ENCODE data around the gene RUNDC1. TPM values are rescaled to one million over a fixed set of nuclear protein-coding genes. Genes with fewer than 3 reads are reported as not detected.

Gene RUNDC1
- total RNA-seq = 28.3 and 30.9 TPM in 2 replicates

DNA sequence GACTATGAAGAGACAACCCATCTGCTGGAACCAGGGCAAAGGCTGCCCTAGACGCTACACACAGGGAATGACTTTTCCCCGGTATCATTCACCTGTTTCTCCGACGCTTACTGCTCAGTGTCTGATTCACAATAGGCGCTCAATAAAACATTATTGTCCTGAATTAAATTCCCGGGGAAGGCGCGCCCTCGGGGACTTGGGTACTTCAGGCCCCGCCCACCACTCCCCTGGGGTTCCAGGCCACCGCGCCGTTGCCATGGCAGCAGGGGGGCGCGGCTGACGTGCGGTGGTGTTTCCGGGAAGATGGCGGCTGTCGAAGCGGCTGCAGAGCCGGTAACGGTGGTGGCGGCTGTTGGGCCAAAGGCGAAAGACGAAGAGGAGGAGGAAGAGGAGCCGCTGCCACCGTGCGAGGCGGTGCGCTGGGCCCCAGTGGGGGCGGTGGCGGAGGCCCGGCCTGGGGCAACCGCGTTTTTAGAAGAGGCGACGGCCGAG is at the start of gene RUNDC1:
RUNDC1 (plus strand) TSS at position 292 of the 492 bp plus-strand sequence; CDS start at position 304, 12 bp downstream.
- Mint-ChIP-seq H3K27ac (peak within 1 kb of the TSS; percentile 98), H3K4me1 (peaks cover 49% of the 10 kb centered on the region), H3K4me3 (peak within 1 kb of the TSS; percentile 99), H3K27me3 (no peaks in the 10 kb centered on the region), H3K9me3 (no peaks in the 10 kb centered on the region), H3K36me3 (ENCODE audit: low read depth) (peaks cover 23% of the 10 kb centered on the region)
- TF ChIP-seq, protein P1, sequence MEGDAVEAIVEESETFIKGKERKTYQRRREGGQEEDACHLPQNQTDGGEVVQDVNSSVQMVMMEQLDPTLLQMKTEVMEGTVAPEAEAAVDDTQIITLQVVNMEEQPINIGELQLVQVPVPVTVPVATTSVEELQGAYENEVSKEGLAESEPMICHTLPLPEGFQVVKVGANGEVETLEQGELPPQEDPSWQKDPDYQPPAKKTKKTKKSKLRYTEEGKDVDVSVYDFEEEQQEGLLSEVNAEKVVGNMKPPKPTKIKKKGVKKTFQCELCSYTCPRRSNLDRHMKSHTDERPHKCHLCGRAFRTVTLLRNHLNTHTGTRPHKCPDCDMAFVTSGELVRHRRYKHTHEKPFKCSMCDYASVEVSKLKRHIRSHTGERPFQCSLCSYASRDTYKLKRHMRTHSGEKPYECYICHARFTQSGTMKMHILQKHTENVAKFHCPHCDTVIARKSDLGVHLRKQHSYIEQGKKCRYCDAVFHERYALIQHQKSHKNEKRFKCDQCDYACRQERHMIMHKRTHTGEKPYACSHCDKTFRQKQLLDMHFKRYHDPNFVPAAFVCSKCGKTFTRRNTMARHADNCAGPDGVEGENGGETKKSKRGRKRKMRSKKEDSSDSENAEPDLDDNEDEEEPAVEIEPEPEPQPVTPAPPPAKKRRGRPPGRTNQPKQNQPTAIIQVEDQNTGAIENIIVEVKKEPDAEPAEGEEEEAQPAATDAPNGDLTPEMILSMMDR (IDR thresholded peaks at IDR 0.05) = no peak
- intact Hi-C loops (cut with micrococcal nuclease) = loop anchor here (1.0 to 10.0 kb wide), 4 partner anchors 16 to 236 kb away; partner anchors contain the start of genes AARSD1, EZH1, PSME3 and RPL27
- ATAC-seq (ENCODE audit: low read depth) (peak; percentile 76), DNase-seq (peak; percentile 94)
- CTCF ChIA-PET = interaction anchor here (2.7 kb wide), 1 partner anchor 17 kb away, joined by 9 read pairs; the partner anchor contains the start of gene RPL27
- POLR2A ChIA-PET = interaction anchor here (1.0 to 3.4 kb wide), 5 partner anchors 11 to 335 kb away, joined by 3 to 37 read pairs (median 5); partner anchors contain the start of genes AARSD1, BECN1 and RPL27

DNA sequence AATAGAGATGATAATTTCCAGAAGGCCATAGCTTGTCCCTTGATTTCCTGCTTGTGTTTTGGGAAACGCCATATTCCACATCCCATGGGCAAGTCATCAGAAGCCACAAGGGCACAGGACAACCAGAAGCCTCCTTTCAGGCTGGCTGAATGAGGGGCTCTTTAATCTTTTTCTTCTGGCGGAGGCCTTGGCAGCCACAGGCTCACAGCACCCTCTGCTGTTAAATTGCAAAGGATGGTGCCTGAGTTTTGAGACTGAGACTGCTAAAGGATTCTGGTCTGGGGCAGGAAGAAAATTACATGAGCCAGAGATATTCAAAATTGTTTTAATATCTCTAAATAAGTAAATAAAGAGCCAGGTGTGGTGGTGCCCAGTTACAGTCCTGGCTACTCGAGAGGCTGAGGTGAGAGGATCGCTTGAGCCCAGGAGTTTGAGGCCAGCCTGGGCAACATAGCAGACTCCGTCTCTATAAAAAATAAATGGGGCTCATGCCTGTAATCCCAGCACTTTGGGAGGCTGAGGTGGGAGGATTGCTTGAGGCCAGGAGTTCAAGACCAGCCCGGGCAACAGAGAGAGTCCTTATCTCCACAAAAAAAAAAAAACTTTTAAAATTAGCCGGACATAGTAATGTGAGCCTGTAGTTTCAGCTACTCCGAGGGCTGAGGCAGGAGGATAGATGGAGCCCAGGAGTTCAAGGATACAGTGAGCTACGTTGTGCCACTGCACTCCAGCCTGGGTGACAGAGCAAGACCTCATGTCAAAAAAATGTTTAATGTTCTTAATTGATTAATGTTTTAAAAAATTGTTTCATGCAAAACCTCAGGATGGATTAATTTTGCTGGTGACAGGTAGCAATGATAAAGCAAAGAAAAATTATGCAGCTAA is 42.4 kb upstream of the RUNDC1 start:
- H3K27ac Mint-ChIP-seq = no peak overlapping the region

DNA sequence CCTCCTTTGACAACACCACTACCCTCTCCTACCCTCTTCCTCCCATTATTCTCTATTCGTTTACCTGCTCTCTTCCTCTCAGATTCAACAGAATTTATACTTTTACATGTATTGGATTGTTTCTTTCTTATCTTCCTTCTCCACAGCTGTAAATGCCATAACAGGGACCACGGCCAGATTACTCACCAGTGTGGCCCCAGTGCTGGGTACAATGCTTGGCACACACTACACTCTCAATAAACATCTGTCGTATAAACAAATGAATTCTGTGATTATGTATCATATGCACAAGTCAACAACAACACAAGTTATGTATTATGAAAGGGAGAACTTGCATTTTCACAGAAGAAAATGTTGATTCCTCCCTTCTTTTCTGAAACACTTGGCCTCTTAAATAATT is 36.2 kb upstream of the RUNDC1 start:
- no peak overlapping the region for H3K4me3 Mint-ChIP-seq
- TF ChIP-seq, protein P1 (IDR thresholded peaks at IDR 0.05) = no peak
- intact Hi-C loops (cut with micrococcal nuclease) = no loop called here
- H3K27me3 Mint-ChIP-seq = no peaks in the 10 kb centered on the region
- no peaks in the 10 kb centered on the region for H3K9me3 Mint-ChIP-seq
- peaks cover 11% of the 10 kb centered on the region for H3K36me3 Mint-ChIP-seq (ENCODE audit: low read depth)
- no peak for DNase-seq
- no peak overlapping the region for H3K27ac Mint-ChIP-seq
- ChIA-PET CTCF (no interaction called here), POLR2A (interaction anchor here (0.6 kb wide), 1 partner anchor 15 kb away, joined by 4 read pairs; no protein-coding TSS in a partner anchor)
- H3K4me1 Mint-ChIP-seq = no peaks in the 10 kb centered on the region
- no peak for ATAC-seq (ENCODE audit: low read depth)

More for the DNA sequence above, 42.4 kb upstream of the RUNDC1 start:
- Mint-ChIP-seq H3K9me3 (no peaks in the 10 kb centered on the region), H3K4me1 (no peaks in the 10 kb centered on the region), H3K36me3 (ENCODE audit: low read depth) (no peaks in the 10 kb centered on the region), H3K4me3 (no peak overlapping the region), H3K27me3 (no peaks in the 10 kb centered on the region)
- ChIA-PET POLR2A (interaction anchor here (0.6 kb wide), 1 partner anchor 47 kb away, joined by 6 read pairs; no protein-coding TSS in a partner anchor), CTCF (interaction anchor here (1.0 to 1.3 kb wide), 2 partner anchors 50 to 360 kb away, joined by 3 read pairs; partner anchors contain the start of gene PSMC3IP)
- ATAC-seq (ENCODE audit: low read depth) = peak; percentile 49
- TF ChIP-seq, protein P1 (IDR thresholded peaks at IDR 0.05) = no peak
- DNase-seq = no peak
- intact Hi-C loops (cut with micrococcal nuclease) = loop anchor here (1.0 kb wide), 3 partner anchors 95 to 360 kb away; no protein-coding TSS in a partner anchor

DNA sequence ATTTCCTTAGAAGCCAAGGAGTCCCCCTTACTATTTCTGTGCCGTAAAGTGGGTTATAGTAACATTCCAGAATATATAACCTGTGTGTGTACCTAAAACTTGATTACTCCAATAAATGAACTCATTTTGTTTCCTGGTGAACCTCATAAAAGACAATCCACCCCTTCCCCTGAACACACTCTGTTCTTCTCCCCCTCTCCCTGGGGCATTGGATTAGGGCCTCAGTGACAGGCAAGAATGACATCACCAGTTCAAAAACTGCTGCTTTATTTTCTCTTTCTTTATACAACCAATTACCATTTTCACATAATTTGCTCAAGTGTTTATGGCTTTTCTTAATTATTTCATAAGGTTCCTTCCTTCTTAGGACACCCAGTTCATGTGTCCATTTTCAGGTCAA is 33.6 kb upstream of the RUNDC1 start:
- Mint-ChIP-seq H3K4me3 (no peak overlapping the region), H3K36me3 (ENCODE audit: low read depth) (peaks cover 37% of the 10 kb centered on the region), H3K27ac (no peak overlapping the region), H3K4me1 (no peaks in the 10 kb centered on the region), H3K27me3 (no peaks in the 10 kb centered on the region), H3K9me3 (no peaks in the 10 kb centered on the region)
- POLR2A ChIA-PET = interaction anchor here (0.6 kb wide), 1 partner anchor 370 kb away, joined by 12 read pairs; no protein-coding TSS in a partner anchor
- intact Hi-C loops (cut with micrococcal nuclease) = no loop called here
- CTCF ChIA-PET = interaction anchor here (1.0 kb wide), 1 partner anchor 51 kb away, joined by 3 read pairs; the partner anchor contains the start of gene RPL27
- DNase-seq (no peak), ATAC-seq (ENCODE audit: low read depth) (no peak)
- TF ChIP-seq, protein P1 (IDR thresholded peaks at IDR 0.05) = no peak

Measured in activated B cell treated with CpG ODN at 0.5 μM for 24 hours (primary cell).